Astrocyte of the spinal cord (primary cell): ENCODE measurements around the gene IQGAP1.

Experiments used
- DNase-seq: peaks from one replicate; pipeline ENCODE4 v3.0.0; 2011; ENCODE audit warnings: low read depth, low spot score
- H3K4me3 ChIP-seq: 2 replicates; pipeline ENCODE4 v1.5.1; 2011; ENCODE audit warnings: low read depth, mild to moderate bottlenecking, low read length, moderate library complexity
- CTCF ChIP-seq: IDR thresholded peaks from 2 replicates; pipeline ENCODE4 v1.5.1; 2012; ENCODE audit warnings: low read depth, mild to moderate bottlenecking, low read length, inconsistent platforms
- in situ Hi-C: cut with HindIII; loops from 2 replicates; pipeline ENCODE4 v1.10.0; 2017; ENCODE audit warnings: low sequenced_read_pairs

Gene IQGAP1

GRCh38 chr15:90420451-90420850, 32.4 kb downstream of the IQGAP1 start:
- H3K4me3 ChIP-seq, result no peak overlapping the region

GRCh38 chr15:90421527-90421926, 33.5 kb downstream of the IQGAP1 start:
- no peak for DNase-seq
- H3K4me3 ChIP-seq, result no peak overlapping the region
- in situ Hi-C loops, result no loop called here
- no peak for TF ChIP-seq CTCF

More at GRCh38 chr15:90420451-90420850, 32.4 kb downstream of the IQGAP1 start:
- in situ Hi-C loops, result no loop called here
- TF ChIP-seq CTCF, result no peak
- no peak for DNase-seq

- DNase-seq, result no peak
- in situ Hi-C loops, result no loop called here
- no peak overlapping the region for H3K4me3 ChIP-seq
- TF ChIP-seq CTCF, result no peak
Measured at GRCh38 chr15:90422043-90422442, 34.0 kb downstream of the IQGAP1 start.

- DNase-seq, result no peak
- TF ChIP-seq CTCF, result no peak
- in situ Hi-C loops, result no loop called here
- H3K4me3 ChIP-seq, result no peak overlapping the region
Measured at GRCh38 chr15:90422936-90423335, 34.9 kb downstream of the IQGAP1 start.

GRCh38 chr15:90423801-90424319, 35.8 kb downstream of the IQGAP1 start:
- H3K4me3 ChIP-seq, result no peak overlapping the region
- no peak for TF ChIP-seq CTCF
- in situ Hi-C loops, result no loop called here
- DNase-seq, result no peak

GRCh38 chr15:90425726-90426346, 37.8 kb downstream of the IQGAP1 start:
- no peak for DNase-seq
- H3K4me3 ChIP-seq, result no peak overlapping the region

More at GRCh38 chr15:90425726-90426346, 37.8 kb downstream of the IQGAP1 start:
- in situ Hi-C loops, result no loop called here
- TF ChIP-seq CTCF, result no peak
